Measurements from ENCODE around the gene PRR14. TPM values are rescaled to one million over a fixed set of nuclear protein-coding genes. Genes with fewer than 3 reads are reported as not detected.

PRR14 gene
- total RNA-seq, 2 donors from 2014 or later: 21.2 to 35.4 TPM

DNA sequence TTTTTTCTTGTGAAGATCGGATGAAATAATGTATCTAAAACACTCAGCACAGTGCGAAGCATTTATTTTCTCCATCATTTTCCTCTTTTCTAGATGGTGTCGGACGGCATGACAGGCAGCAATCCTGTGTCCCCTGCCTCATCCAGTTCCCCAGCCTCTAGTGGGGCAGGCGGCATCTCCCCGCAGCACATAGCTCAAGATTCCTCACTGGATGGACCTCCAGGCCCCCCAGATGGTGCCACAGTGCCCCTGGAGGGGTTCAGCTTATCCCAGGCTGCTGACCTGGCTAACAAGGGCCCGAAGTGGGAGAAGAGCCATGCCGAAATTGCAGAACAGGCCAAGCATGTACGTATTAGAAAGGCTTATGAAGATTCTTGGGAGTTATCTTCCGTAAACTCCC is 53.2 kb downstream of the PRR14 start:
- Mint-ChIP-seq H3K27ac (no peak overlapping the region), H3K4me3 (no peak overlapping the region), H3K27me3 (ENCODE audit: insufficient read depth) (no peaks in the 10 kb centered on the region), H3K9me3 (no peaks in the 10 kb centered on the region), H3K4me1 (peaks cover 8% of the 10 kb centered on the region), H3K36me3 (ENCODE audit: low read depth) (peaks cover 60% of the 10 kb centered on the region)
- Histone ChIP-seq H3K27me3 (ENCODE audit: control insufficient read depth, insufficient read depth, low read length, poor library complexity, severe bottlenecking) (no peaks in the 10 kb centered on the region), H3K4me1 (ENCODE audit: control insufficient read depth, insufficient read depth, low read length) (no peaks in the 10 kb centered on the region), H3K4me3 (ENCODE audit: low read length) (no peak overlapping the region), H3K36me3 (ENCODE audit: control insufficient read depth, insufficient read depth, low read length) (peaks cover 79% of the 10 kb centered on the region), H3K9ac (ENCODE audit: extremely low read depth, low read length, poor library complexity, severe bottlenecking) (no peak overlapping the region), H3K27ac (ENCODE audit: low read depth, low read length) (no peak overlapping the region), H3K9me3 (ENCODE audit: control insufficient read depth, low read length) (no peaks in the 10 kb centered on the region)
- 95 to 100% methylated on average over 6 to 10 of the region's 10 CpGs for WGBS, 2 experiments (ENCODE audit: insufficient coverage in 1 of 2, insufficient read length in 1 of 2)
- no peak for DNase-seq
- TF ChIP-seq, protein P1, sequence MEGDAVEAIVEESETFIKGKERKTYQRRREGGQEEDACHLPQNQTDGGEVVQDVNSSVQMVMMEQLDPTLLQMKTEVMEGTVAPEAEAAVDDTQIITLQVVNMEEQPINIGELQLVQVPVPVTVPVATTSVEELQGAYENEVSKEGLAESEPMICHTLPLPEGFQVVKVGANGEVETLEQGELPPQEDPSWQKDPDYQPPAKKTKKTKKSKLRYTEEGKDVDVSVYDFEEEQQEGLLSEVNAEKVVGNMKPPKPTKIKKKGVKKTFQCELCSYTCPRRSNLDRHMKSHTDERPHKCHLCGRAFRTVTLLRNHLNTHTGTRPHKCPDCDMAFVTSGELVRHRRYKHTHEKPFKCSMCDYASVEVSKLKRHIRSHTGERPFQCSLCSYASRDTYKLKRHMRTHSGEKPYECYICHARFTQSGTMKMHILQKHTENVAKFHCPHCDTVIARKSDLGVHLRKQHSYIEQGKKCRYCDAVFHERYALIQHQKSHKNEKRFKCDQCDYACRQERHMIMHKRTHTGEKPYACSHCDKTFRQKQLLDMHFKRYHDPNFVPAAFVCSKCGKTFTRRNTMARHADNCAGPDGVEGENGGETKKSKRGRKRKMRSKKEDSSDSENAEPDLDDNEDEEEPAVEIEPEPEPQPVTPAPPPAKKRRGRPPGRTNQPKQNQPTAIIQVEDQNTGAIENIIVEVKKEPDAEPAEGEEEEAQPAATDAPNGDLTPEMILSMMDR (conservative IDR thresholded peaks at IDR 0.05): no peak

Other genes with a start within 250 kb of the PRR14 start
- gene ZNF771, start 243.4 kb upstream of the PRR14 start, total RNA-seq: 10 to 100 TPM; 14.7 to 16.6 TPM
- gene DCTPP1, start 220.9 kb upstream of the PRR14 start, total RNA-seq: 10 to 100 TPM; 54.8 to 61.9 TPM
- gene SEPHS2, start 205.1 kb upstream of the PRR14 start, total RNA-seq: 10 to 100 TPM; 35.7 to 37.5 TPM
- gene ITGAL, start 178.2 kb upstream of the PRR14 start, total RNA-seq: not detected
- gene ZNF768, start 124.4 kb upstream of the PRR14 start, total RNA-seq: 10 to 100 TPM; 47.0 to 59.2 TPM
- 10 to 100 TPM; 15.5 to 17.1 TPM for gene ZNF747, start 116.1 kb upstream of the PRR14 start, total RNA-seq
- gene ZNF764, start 92.6 kb upstream of the PRR14 start, total RNA-seq: 10 to 100 TPM; 19.0 TPM
- 1 to 10 TPM; 6.4 to 7.5 TPM for gene ZNF688, start 79.2 kb upstream of the PRR14 start, total RNA-seq
- gene ZNF785, start 65.3 kb upstream of the PRR14 start, total RNA-seq: 10 to 100 TPM; 22.5 to 24.0 TPM
- 10 to 100 TPM; 13.0 to 15.8 TPM for gene ZNF689, start 40.6 kb upstream of the PRR14 start, total RNA-seq
- 10 to 100 TPM; 50.2 to 53.1 TPM for gene FBRS, start 7.5 kb downstream of the PRR14 start, total RNA-seq
- gene SRCAP, start 48.2 kb downstream of the PRR14 start, total RNA-seq: 10 to 100 TPM; 57.7 to 66.9 TPM
- gene PHKG2, start 97.5 kb downstream of the PRR14 start, total RNA-seq: 10 to 100 TPM; 49.8 to 54.8 TPM
- gene CFAP119, start 111.1 kb downstream of the PRR14 start, total RNA-seq: 10 to 100 TPM in 1 of 2 donors, 1 to 10 TPM in 1; 6.9 to 12.6 TPM
- gene RNF40, start 111.4 kb downstream of the PRR14 start, total RNA-seq: 10 to 100 TPM; 88.4 to 95.8 TPM
- 10 to 100 TPM; 31.8 to 33.3 TPM for gene ZNF629, start 136.2 kb downstream of the PRR14 start, total RNA-seq
- 10 to 100 TPM; 64.7 to 67.6 TPM for gene BCL7C, start 243.1 kb downstream of the PRR14 start, total RNA-seq
- gene CTF1, start 245.7 kb downstream of the PRR14 start, total RNA-seq: 1 to 10 TPM; 3.1 to 3.3 TPM

Data from endodermal cell (in vitro differentiated cells).